ENCODE measurements around the gene ARHGEF28. TPM values are rescaled to one million over a fixed set of nuclear protein-coding genes. Genes with fewer than 3 reads are reported as not detected.
A peak's percentile ranks its signal among the peaks of the same experiment; 100 is the strongest.

ARHGEF28 gene
- total and polyA plus RNA-seq, 2 of the 13 experiments (the other 11 are each of a cell fraction or from before 2014, with no cell fraction given): 17.4 to 34.1 TPM

- Histone ChIP-seq H3K9me3 (ENCODE audit: low read length) (no peaks in the 10 kb centered on the region), H3K4me2 (ENCODE audit: low read depth, low read length) (peak overlapping the region; percentile 69), H3K27me3 (ENCODE audit: control insufficient read depth in 1 of 2, insufficient read depth in 2 of 2, low read length in 2 of 2) (no peaks in the 10 kb centered on the region), H2AFZ (ENCODE audit: low read length) (no peak overlapping the region), H3K4me3 (replicated peaks in 1 of 3; ENCODE audit: insufficient read depth in 1 of 3, low read depth in 2 of 3, low read length in 3 of 3) (no peak overlapping the region), H4K20me1 (ENCODE audit: insufficient read depth, low read length) (no peaks in the 10 kb centered on the region), H3K27ac (ENCODE audit: extremely low read length, insufficient read depth, low read length) (peak overlapping the region; percentile 43), H3K79me2 (ENCODE audit: insufficient read depth, low read length) (peaks cover 3% of the 10 kb centered on the region), H3K4me1 (ENCODE audit: insufficient read depth, low read length) (peaks cover 33% of the 10 kb centered on the region), H3K9ac (ENCODE audit: insufficient read depth, low read depth, low read length) (no peak overlapping the region), H3K36me3 (replicated peaks in 1 of 2; ENCODE audit: control insufficient read depth in 1 of 2, insufficient read depth in 2 of 2, low read length in 2 of 2) (peaks cover under 1 to 4% of the 10 kb centered on the region in 2 experiments; a peak in 2 of 5 replicates)
- WGBS (ENCODE audit: low lambda C conversion rate): 10% methylated on average over 4 of the region's 4 CpGs
- ChIA-PET POLR2A (interaction anchor here (1.1 to 1.7 kb wide), 4 partner anchors 15 to 70 kb away, joined by 3 to 16 read pairs (median 7); no protein-coding TSS in a partner anchor), CTCF (ENCODE audit: low intra/inter-chr PET ratio, low total read pairs) (interaction anchor here (0.7 to 2.1 kb wide), 2 partner anchors 99 to 103 kb away, joined by 4 to 18 read pairs; no protein-coding TSS in a partner anchor)
- ATAC-seq (peak; percentile 87), DNase-seq (ENCODE audit: low spot score) (peak; percentile 56), FAIRE-seq (peak; percentile 71)
- in situ Hi-C loops (cut with HindIII; ENCODE audit: extremely low pct_ligation_motif_present, low pct_unique_long_range_greater_than_20kb) (loop anchor here (10.0 kb wide), 1 partner anchor 99 kb away; no protein-coding TSS in a partner anchor), intact Hi-C loops (cut with micrococcal nuclease; ENCODE audit: unreplicated experiment) (loop anchor here (1.0 to 5.0 kb wide), 4 partner anchors 66 to 102 kb away; partner anchors contain the start of gene ARHGEF28)
- BruUV-seq (replicated peaks): no TSS peak
- TF ChIP-seq AHR (CRISPR knock-in tag; IDR thresholded peaks at IDR 0.05): no peak
- peak; percentile 30 for TF ChIP-seq IKZF4 (CRISPR knock-in tag; IDR thresholded peaks at IDR 0.05; ENCODE audit: borderline replicate concordance, low read depth, not compliant biosample characterization)
- TF ChIP-seq RXRB (CRISPR knock-in tag; IDR thresholded peaks at IDR 0.05; ENCODE audit: borderline replicate concordance): peak; percentile 69; the same call in 1 of the 2 replicates
- TF ChIP-seq ZMYM4 (CRISPR knock-in tag; IDR thresholded peaks at IDR 0.05): peak; percentile 31; the same call in 1 of the 2 replicates
- peak; percentile 33; the same call in 1 of the 2 replicates for TF ChIP-seq MED1 (CRISPR knock-in tag; IDR thresholded peaks at IDR 0.05)
- no peak for TF ChIP-seq HMG20B (CRISPR knock-in tag; conservative IDR thresholded peaks at IDR 0.05)
- TF ChIP-seq RARA (CRISPR knock-in tag; IDR thresholded peaks at IDR 0.05): peak; percentile 84
- TF ChIP-seq ZGPAT (CRISPR knock-in tag; IDR thresholded peaks at IDR 0.05): 0 out of 2 replicates have a peak, but pooled peaks have one; percentile 16
- TF ChIP-seq ZNF260 (CRISPR knock-in tag; IDR thresholded peaks at IDR 0.05; ENCODE audit: borderline replicate concordance, low read depth): no peak
- no peak for TF ChIP-seq NCOA5 (CRISPR knock-in tag; IDR thresholded peaks at IDR 0.05)
- TF ChIP-seq ZSCAN22 (CRISPR knock-in tag; IDR thresholded peaks at IDR 0.05): no peak
- no peak for TF ChIP-seq MATR3 (CRISPR knock-in tag; IDR thresholded peaks at IDR 0.05)
- TF ChIP-seq HNRNPH1 (optimal IDR thresholded peaks at IDR 0.05; ENCODE audit: low read depth, low read length): no peak
- TF ChIP-seq ZNF7 (CRISPR knock-in tag; IDR thresholded peaks at IDR 0.05): peak; percentile 78
- peak; percentile 61 for TF ChIP-seq NR2F6 (IDR thresholded peaks at IDR 0.05)
- peak; percentile 59 for TF ChIP-seq NR2F6 (CRISPR knock-in tag; IDR thresholded peaks at IDR 0.05)
- peak; percentile 20; the same call in 1 of the 2 replicates for TF ChIP-seq FOXJ3 (CRISPR knock-in tag; IDR thresholded peaks at IDR 0.05; ENCODE audit: borderline replicate concordance)
- TF ChIP-seq ZNF12 (CRISPR knock-in tag; IDR thresholded peaks at IDR 0.05): no peak
- TF ChIP-seq, protein P1, sequence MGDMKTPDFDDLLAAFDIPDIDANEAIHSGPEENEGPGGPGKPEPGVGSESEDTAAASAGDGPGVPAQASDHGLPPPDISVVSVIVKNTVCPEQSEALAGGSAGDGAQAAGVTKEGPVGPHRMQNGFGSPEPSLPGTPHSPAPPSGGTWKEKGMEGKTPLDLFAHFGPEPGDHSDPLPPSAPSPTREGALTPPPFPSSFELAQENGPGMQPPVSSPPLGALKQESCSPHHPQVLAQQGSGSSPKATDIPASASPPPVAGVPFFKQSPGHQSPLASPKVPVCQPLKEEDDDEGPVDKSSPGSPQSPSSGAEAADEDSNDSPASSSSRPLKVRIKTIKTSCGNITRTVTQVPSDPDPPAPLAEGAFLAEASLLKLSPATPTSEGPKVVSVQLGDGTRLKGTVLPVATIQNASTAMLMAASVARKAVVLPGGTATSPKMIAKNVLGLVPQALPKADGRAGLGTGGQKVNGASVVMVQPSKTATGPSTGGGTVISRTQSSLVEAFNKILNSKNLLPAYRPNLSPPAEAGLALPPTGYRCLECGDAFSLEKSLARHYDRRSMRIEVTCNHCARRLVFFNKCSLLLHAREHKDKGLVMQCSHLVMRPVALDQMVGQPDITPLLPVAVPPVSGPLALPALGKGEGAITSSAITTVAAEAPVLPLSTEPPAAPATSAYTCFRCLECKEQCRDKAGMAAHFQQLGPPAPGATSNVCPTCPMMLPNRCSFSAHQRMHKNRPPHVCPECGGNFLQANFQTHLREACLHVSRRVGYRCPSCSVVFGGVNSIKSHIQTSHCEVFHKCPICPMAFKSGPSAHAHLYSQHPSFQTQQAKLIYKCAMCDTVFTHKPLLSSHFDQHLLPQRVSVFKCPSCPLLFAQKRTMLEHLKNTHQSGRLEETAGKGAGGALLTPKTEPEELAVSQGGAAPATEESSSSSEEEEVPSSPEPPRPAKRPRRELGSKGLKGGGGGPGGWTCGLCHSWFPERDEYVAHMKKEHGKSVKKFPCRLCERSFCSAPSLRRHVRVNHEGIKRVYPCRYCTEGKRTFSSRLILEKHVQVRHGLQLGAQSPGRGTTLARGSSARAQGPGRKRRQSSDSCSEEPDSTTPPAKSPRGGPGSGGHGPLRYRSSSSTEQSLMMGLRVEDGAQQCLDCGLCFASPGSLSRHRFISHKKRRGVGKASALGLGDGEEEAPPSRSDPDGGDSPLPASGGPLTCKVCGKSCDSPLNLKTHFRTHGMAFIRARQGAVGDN (CRISPR knock-in tag; IDR thresholded peaks at IDR 0.05): no peak
- TF ChIP-seq TFDP1 (CRISPR knock-in tag; IDR thresholded peaks at IDR 0.05; ENCODE audit: borderline replicate concordance): no peak
Observed at GRCh38 chr5:73693573-73694061, 67.6 kb downstream of the ARHGEF28 start.
